Pancreas (tissue), 10 donors: Measurements from ENCODE around the gene AFF1. TPM values are rescaled to one million over a fixed set of nuclear protein-coding genes. Genes with fewer than 3 reads are reported as not detected.
A peak's percentile ranks its signal among the peaks of the same experiment; 100 is the strongest.
"Not testable (repeated sequence)": the region's sequence is repeated elsewhere in the genome, so short reads cannot be mapped to it uniquely, and the experiment has no call there.

Source experiments
- ATAC-seq, 4 donors: fragments of 200-7000 bp; cut with Tn5 transposase; one replicate each; pipeline versions ENCODE4 v1.8.0 to v1.9.1; 2020; ENCODE audit warnings: mild to moderate bottlenecking in 4 of 4, moderate library complexity in 4 of 4
- DNase-seq, 6 donors: peaks; one replicate each; pipeline ENCODE4 v3.0.0-alpha.2; 2020
- FAIRE-seq: peaks from 2 replicates; lab custom pipeline; 2012; peaks lifted over from hg19 to GRCh38; lab: Jason Lieb, UNC
- H3K27ac ChIP-seq, 4 donors: fragments of 200-600 bp; sonication (generic); 1 replicate in 3 of 4; 2 replicates in 1 of 4; pipeline versions ENCODE4 v1.5.0 to v1.8.0; 2020
- H3K27me3 ChIP-seq, 4 donors: fragments of 200-600 bp; one replicate each; pipeline ENCODE4 v1.8.0; 2021
- H3K36me3 ChIP-seq, 3 donors: fragments of 200-600 bp; sonication (generic) in 1 of 3; one replicate each; pipeline versions ENCODE4 v1.5.0 to v1.8.0; 2020 to 2021
- H3K4me1 ChIP-seq, 3 donors: fragments of 200-600 bp; one replicate each; pipeline ENCODE4 v1.8.0; 2021
- H3K4me3 ChIP-seq, 4 donors: fragments of 200-600 bp; sonication (generic) in 2 of 4; one replicate each; pipeline versions ENCODE4 v1.5.0 to v1.8.0; 2020 to 2021
- H3K9me3 ChIP-seq, 4 donors: fragments of 200-600 bp; one replicate each; pipeline ENCODE4 v1.8.0; 2021
- CTCF ChIP-seq, 4 donors: fragments of 200-600 bp; sonication (generic) in 3 of 4; IDR thresholded peaks; one replicate each; pipeline versions ENCODE4 v1.5.0 to v1.8.0; 2021; ENCODE audit warnings: antibody characterized with exemption in 4 of 4
- WGBS, 2 donors: extraction: QIAGEN DNeasy Blood & Tissue Kit; methylation state at CpG; one replicate each; pipeline ENCODE4 v1.1.7; 2013; 5-methylcytosine and 5-hydroxymethylcytosine counted together
- intact Hi-C, 3 donors: fragments of 100-400 bp; cut with DNase I; formaldehyde crosslinking; loops; one replicate each; pipeline versions ENCODE4 v1.11.1 to v1.14.2; 2022
- polyA plus RNA-seq, 2 donors: library from polyadenylated mRNA; stranded (reverse); fragments of 200-250 nt; gene quantifications; one replicate each; pipeline ENCODE4 v1.2.3, GENCODE V29; 2013
- total RNA-seq, 6 donors: library from RNA; stranded (reverse); fragmentation: NEBNext Ultra II Directional in 4 of 6; extraction: Animal tissue kit (Norgen Biotek cat#: 25700) in 4 of 6; gene quantifications; one replicate each; pipeline versions ENCODE4 v1.2.1 to v1.2.4, GENCODE V29; 2021 to 2023
- donor health status: healthy with polysubstance abuse.
- donor health status: DM: no; HTN: no; CAD: no; lungs with moderate emphysema.
- donor health status: DM: no; HTN: no; CAD: no.
- donor health status: control.
- donor health status: control.
- donor health status: Bipolar disorder and iron deficiency.
- donor health status: DM: yes; HTN: yes; CAD: no.
- donor health status: DM: no; HTN: no; CAD: no.
- donor health status: DM: no; HTN: no; CAD: no.
- donor health status: DM: yes; HTN: yes; CAD: no.

Gene AFF1
- total and polyA plus RNA-seq, 8 donors: 11.8 to 62.0 (median 40.4) TPM

GRCh38 chr4:86981789-86982188, 47.0 kb downstream of the AFF1 start:
- 78 to 89% methylated on average over 5 of the region's 5 CpGs for WGBS, 2 donors
- intact Hi-C loops: no loop called here
- no peak for DNase-seq
- H3K27me3 ChIP-seq: no peaks in the 10 kb centered on the region
- H3K4me3 ChIP-seq: no peak overlapping the region
- H3K27ac ChIP-seq: no peak overlapping the region
- FAIRE-seq: no peak
- H3K9me3 ChIP-seq: no peaks in the 10 kb centered on the region
- peaks cover 0 to 11% (median 0%) of the 10 kb centered on the region in 3 donors for H3K4me1 ChIP-seq
- H3K36me3 ChIP-seq: no peaks in the 10 kb centered on the region
- peak in 2 of 4 donors; percentile 52 to 53 for ATAC-seq
- no peak for TF ChIP-seq CTCF (IDR thresholded peaks at IDR 0.05)

- 97 to 99% methylated on average over 5 of the region's 5 CpGs for WGBS, 2 donors
- not testable (repeated sequence) for ATAC-seq
Measured at GRCh38 chr4:86985852-86986251, 51.0 kb downstream of the AFF1 start.

GRCh38 chr4:86989658-86990057, 54.8 kb downstream of the AFF1 start:
- H3K36me3 ChIP-seq, H3K27me3 ChIP-seq, H3K9me3 ChIP-seq, H3K4me3 ChIP-seq, ATAC-seq, FAIRE-seq, DNase-seq: not testable (repeated sequence)
- 88 to 89% methylated on average over 3 of the region's 3 CpGs for WGBS, 2 donors
- intact Hi-C loops: loop anchor here in 2 of 3 donors (10.0 kb wide), 1 partner anchor 45 kb away; no protein-coding TSS in a partner anchor
- Histone ChIP-seq H3K27ac (peak overlapping the region in 1 of 4 donors; percentile 69), H3K4me1 (peaks cover 13 to 26% (median 15%) of the 10 kb centered on the region in 3 donors)

More at GRCh38 chr4:86985852-86986251, 51.0 kb downstream of the AFF1 start:
- H3K36me3 ChIP-seq, H3K9me3 ChIP-seq, H3K4me1 ChIP-seq, H3K4me3 ChIP-seq, H3K27me3 ChIP-seq, DNase-seq, H3K27ac ChIP-seq, FAIRE-seq, intact Hi-C loops: not testable (repeated sequence)

GRCh38 chr4:86990510-86990909, 55.7 kb downstream of the AFF1 start:
- TF ChIP-seq CTCF (IDR thresholded peaks at IDR 0.05): no peak
- Histone ChIP-seq H3K9me3 (no peaks in the 10 kb centered on the region), H3K4me3 (no peak overlapping the region), H3K27me3 (no peaks in the 10 kb centered on the region), H3K4me1 (peaks cover 13 to 29% (median 18%) of the 10 kb centered on the region in 3 donors), H3K27ac (peak overlapping the region in 3 of 4 donors; percentile 49 to 69 (median 57)), H3K36me3 (no peaks in the 10 kb centered on the region)
- ATAC-seq (peak; percentile 47 to 58 (median 52)), DNase-seq (peak in 2 of 6 donors; percentile 40 to 60), FAIRE-seq (no peak)
- 37 to 54% methylated on average over 3 of the region's 3 CpGs for WGBS, 2 donors
- intact Hi-C loops: loop anchor here in 2 of 3 donors (10.0 kb wide), 1 partner anchor 46 kb away; no protein-coding TSS in a partner anchor

- DNase-seq (no peak), FAIRE-seq (no peak), ATAC-seq (no peak)
- TF ChIP-seq CTCF (IDR thresholded peaks at IDR 0.05): no peak
- H3K9me3 ChIP-seq: no peaks in the 10 kb centered on the region
- intact Hi-C loops: loop anchor here in 2 of 3 donors (10.0 kb wide), 1 partner anchor 47 kb away; no protein-coding TSS in a partner anchor
- peak overlapping the region in 1 of 4 donors; percentile 4 for H3K27ac ChIP-seq
- H3K4me3 ChIP-seq: no peak overlapping the region
- H3K36me3 ChIP-seq: no peaks in the 10 kb centered on the region
- H3K4me1 ChIP-seq: peaks cover 13 to 29% (median 18%) of the 10 kb centered on the region in 3 donors
- H3K27me3 ChIP-seq: no peaks in the 10 kb centered on the region
- 39% methylated on average over 1 of the region's 1 CpG for whole genome bisulfite sequencing, 2 donors
Measured at GRCh38 chr4:86991994-86992393, 57.2 kb downstream of the AFF1 start.
